WTC11 (cell line): ENCODE measurements around the gene CORO7.

Source experiments
- ATF3 ChIP-seq: sonication (generic); formaldehyde crosslinking; conservative IDR thresholded peaks from 2 replicates; pipeline ENCODE4 v1.8.1; 2022; ENCODE audit warnings: mild to moderate bottlenecking, missing genetic modification reagents
- ATF6 ChIP-seq: sonication (generic); formaldehyde crosslinking; IDR thresholded peaks from 2 replicates; pipeline ENCODE4 v1.8.1; 2023; ENCODE audit warnings: mild to moderate bottlenecking, missing genetic modification reagents
- CBFB ChIP-seq: sonication (generic); formaldehyde crosslinking; IDR thresholded peaks from 2 replicates; pipeline ENCODE4 v1.8.1; 2022; ENCODE audit warnings: mild to moderate bottlenecking, low read depth, missing genetic modification reagents
- CDX4 ChIP-seq: fragments of 250-450 bp; sonication (Bioruptor Pico); IDR thresholded peaks from 2 replicates; pipeline ENCODE4 v1.9.0; 2021; ENCODE audit warnings: moderate library complexity, mild to moderate bottlenecking, inconsistent platforms, borderline replicate concordance
- CREB1 ChIP-seq: sonication (generic); formaldehyde crosslinking; IDR thresholded peaks from 2 replicates; pipeline ENCODE4 v1.8.0; 2023; ENCODE audit warnings: mild to moderate bottlenecking, missing genetic modification reagents
- CREM ChIP-seq: sonication (generic); formaldehyde crosslinking; IDR thresholded peaks from 2 replicates; pipeline ENCODE4 v1.8.1; 2022; ENCODE audit warnings: mild to moderate bottlenecking, missing genetic modification reagents, moderate library complexity
- CTCF ChIP-seq: fragments of 200-600 bp; IDR thresholded peaks from 2 replicates; pipeline ENCODE4 v1.8.0; 2022; ENCODE audit warnings: antibody characterized with exemption
- FOXJ3 ChIP-seq: sonication (generic); formaldehyde crosslinking; IDR thresholded peaks from 2 replicates; pipeline ENCODE4 v1.9.0; 2021; ENCODE audit warnings: missing genetic modification reagents, mild to moderate bottlenecking, borderline replicate concordance
- SMAD3 ChIP-seq: sonication (generic); formaldehyde crosslinking; IDR thresholded peaks from 2 replicates; pipeline ENCODE4 v1.8.0; 2022; ENCODE audit warnings: missing genetic modification reagents, mild to moderate bottlenecking, borderline replicate concordance
- TCF7 ChIP-seq: sonication (generic); formaldehyde crosslinking; IDR thresholded peaks from 2 replicates; pipeline ENCODE4 v1.8.0; 2022; ENCODE audit warnings: mild to moderate bottlenecking, low read depth, missing genetic modification reagents, moderate library complexity
- ZNF121 ChIP-seq: sonication (generic); formaldehyde crosslinking; IDR thresholded peaks from 2 replicates; pipeline ENCODE4 v1.8.0; 2023; ENCODE audit warnings: missing genetic modification reagents
- ZNF512 ChIP-seq: sonication (generic); formaldehyde crosslinking; IDR thresholded peaks from 2 replicates; pipeline ENCODE4 v1.8.1; 2022; ENCODE audit warnings: missing genetic modification reagents, borderline replicate concordance

GRCh38 chr16:4403133-4403949, 13.1 kb downstream of the CORO7 start:
- no peak for TF ChIP-seq CTCF
- TF ChIP-seq ZNF512 (CRISPR knock-in tag): no peak
- TF ChIP-seq FOXJ3 (CRISPR knock-in tag): no peak
- TF ChIP-seq CBFB: no peak
- no peak for TF ChIP-seq TCF7 (CRISPR knock-in tag)
- no peak for TF ChIP-seq CREM (CRISPR knock-in tag)
- no peak for TF ChIP-seq ATF3 (CRISPR knock-in tag)
- TF ChIP-seq CREB1 (CRISPR knock-in tag): no peak
- no peak for TF ChIP-seq ATF6
- no peak for TF ChIP-seq SMAD3 (CRISPR knock-in tag)
- TF ChIP-seq ZNF121: no peak
- no peak for TF ChIP-seq CDX4 (CRISPR knock-in tag)
